GM19372 (cell line): Measurements from ENCODE around the gene MOGAT3.
"Not testable (repeated sequence)": the region's sequence is repeated elsewhere in the genome, so short reads cannot be mapped to it uniquely, and the experiment has no call there.

Experiments
- ATAC-seq: cut with Tn5 transposase; IDR thresholded peaks from one replicate; pipeline ENCODE4 v1.9.1; 2021; ENCODE audit warnings: mild to moderate bottlenecking, low read depth, moderate library complexity; ENCODE audit not compliant: unreplicated experiment

The MOGAT3 gene

GRCh38 chr7:101205901-101206664, 5.2 kb upstream of the MOGAT3 start:
- no peak for ATAC-seq

- ATAC-seq = not testable (repeated sequence)
Measured at GRCh38 chr7:101203740-101204738, 3.2 kb upstream of the MOGAT3 start.

DNA sequence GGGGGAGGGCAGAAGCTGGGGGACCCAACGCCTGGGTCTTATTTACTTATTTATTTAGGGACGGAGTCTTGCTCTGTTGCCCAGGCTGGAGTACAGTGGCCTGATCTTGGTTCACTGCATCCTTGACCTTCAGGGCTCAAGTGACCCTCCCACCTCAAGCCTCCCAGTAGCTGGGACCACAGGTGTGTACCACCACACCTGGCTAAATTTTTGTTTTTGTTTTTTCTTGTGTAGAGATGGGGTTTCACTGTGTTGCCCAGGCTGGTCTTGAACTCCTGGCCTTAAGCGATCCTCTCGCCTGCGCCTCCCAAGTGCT, 1.7 kb upstream of the MOGAT3 start:
- no peak for ATAC-seq

- no peak for ATAC-seq
Measured at GRCh38 chr7:101201695-101202602, 1.1 kb upstream of the MOGAT3 start.

DNA sequence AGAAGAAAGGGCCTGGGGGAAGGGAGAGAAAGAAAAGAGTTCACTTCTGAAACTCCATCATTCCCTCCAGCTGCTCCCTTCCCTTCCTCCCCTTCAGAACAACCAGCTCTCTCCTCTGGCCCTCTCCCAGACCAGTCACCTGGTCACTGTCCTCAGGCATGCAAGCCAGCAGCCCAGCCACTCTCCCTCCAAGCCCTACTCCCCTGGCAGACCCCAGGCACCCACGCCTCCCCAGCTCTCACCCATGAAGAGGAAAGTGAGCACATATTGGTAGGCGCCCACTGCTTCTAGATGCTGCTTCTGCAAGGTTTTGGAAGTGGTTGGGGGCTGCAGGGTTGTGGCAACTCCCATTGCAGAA, 353 bp downstream of the MOGAT3 start:
- ATAC-seq = no peak

- not testable (repeated sequence) for ATAC-seq
Measured at GRCh38 chr7:101199522-101199921, 1.3 kb downstream of the MOGAT3 start.

GRCh38 chr7:101198476-101198875, 2.4 kb downstream of the MOGAT3 start:
- ATAC-seq = no peak

- ATAC-seq = no peak
Measured at GRCh38 chr7:101197991-101198390, 2.8 kb downstream of the MOGAT3 start.

DNA sequence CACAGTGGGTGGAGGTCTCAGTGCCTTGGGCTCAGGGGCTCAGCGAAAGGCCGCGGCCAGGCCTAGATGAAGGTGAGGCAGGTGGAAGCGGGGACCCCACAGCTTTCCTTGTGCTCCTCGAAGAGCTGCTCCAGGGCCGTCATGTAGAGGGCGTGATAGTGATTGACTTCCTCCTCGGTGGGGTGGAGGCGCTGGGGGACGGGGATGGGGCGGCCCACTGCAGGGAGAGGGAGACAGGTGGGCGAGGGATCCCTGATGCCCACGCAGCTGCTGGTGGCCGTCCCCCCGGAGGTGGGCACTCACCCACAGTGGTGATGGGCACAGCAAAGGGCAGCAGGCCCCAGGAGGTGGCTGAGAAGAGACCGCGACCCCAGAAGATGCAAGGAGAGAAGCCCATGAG, 5.0 kb downstream of the MOGAT3 start:
- ATAC-seq = no peak

DNA sequence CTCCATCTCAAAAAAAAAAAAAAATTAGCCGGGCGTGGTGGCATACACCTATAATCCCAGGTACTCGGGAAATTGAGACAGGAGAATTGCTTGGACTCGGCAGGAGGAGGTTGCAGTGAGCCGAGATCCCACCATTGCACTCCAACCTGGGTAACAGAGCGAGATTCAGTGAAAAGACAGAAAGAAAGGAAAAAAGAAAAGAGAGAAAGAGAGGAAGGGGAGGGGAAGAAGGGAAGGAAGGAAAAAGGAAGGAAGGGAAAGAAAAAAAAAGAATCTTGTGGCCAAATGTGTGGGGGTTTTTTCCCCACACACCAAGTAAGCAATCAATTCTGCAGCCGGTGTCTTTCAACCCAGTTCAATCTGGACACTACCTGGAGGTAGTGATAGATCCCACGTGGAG, 11.7 kb downstream of the MOGAT3 start:
- no peak for ATAC-seq

DNA sequence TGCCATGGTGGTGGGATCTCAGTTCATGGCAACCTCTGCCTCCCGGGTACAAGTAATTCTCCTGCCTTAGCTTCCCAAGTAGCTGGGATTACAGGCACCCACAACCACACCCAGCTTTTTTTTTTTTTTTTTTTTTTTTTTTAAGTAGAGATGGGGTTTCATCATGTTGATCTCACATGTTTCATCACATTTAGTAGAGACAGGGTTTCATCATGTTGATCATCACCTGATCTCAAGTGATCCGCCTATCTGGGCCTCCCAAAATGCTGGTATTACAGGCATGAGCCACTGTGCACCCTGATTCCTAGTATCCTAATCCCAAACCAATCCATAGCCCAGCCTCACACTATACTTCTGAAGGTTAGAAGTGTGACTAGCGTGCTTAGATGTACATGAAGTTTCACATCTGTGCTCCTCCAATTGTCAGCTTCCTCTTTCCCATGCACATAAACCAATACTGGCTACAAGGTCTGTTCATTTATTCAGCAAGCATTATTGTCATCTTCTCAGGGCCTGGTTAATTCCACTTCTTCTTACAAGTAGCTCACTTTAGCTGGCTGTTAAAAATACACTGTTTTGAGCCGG, 13.9 kb downstream of the MOGAT3 start:
- ATAC-seq = no peak

- no peak for ATAC-seq
Measured at GRCh38 chr7:101186194-101186593, 14.6 kb downstream of the MOGAT3 start.

GRCh38 chr7:101185258-101185839, 15.5 kb downstream of the MOGAT3 start:
- no peak for ATAC-seq

DNA sequence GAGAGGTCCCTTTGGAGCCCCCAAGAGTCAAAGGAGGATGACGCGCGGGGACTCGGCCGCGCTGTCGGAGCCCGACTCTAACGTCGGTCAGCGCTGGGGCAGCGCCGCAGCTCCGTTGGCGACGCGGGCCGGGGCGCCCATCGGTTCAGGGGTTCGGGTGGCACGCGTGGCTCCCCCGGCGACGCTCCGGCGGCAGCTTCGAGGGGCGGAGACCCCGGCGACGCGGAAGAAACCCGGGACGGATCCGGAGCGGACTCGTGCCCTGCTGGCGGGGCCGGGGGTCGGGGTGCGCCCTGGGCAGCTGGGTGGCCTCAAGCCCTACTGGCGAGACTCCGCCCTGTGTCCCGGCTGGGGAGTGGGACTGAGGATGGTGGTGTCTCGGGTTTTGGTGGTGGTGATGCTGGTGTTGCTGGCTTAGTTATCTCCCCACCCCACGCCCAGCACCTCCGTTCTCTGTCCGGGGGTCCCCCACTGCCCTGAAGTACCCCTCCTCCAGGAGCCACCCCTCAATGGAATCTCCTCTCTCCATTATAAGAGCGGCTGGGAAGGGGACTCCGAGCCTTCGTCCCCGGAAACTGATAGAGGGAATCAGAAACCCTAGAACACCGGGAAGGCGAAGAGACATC, 20.6 kb downstream of the MOGAT3 start, which contains the start of gene NAT16:
Gene NAT16 (minus strand): TSS at position 164 of the 626 bp plus-strand sequence. CDS start 5,486 bp downstream, outside the sequence.
- ATAC-seq = no peak

- ATAC-seq = no peak
Measured at GRCh38 chr7:101179713-101180112, 21.1 kb downstream of the MOGAT3 start.

DNA sequence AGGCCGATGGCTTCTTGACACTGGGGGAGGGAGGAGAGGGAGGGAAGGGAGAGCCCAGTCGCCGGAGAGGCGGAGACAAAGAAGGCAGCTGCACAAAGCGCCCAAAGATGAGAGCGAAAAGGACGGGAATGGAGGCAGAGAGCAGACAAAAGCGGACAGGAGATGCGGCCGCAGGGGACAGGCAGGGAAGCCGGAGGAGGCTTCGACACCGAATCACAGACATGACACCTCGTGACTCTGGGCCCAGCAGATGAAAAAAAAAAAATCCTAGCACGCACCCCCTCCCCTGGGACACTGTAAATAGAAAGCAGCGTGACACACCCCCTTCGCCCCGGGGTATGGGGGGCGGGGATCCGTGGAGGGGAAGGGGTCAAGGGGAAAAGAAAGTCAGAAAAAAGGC, 21.7 kb downstream of the MOGAT3 start:
- ATAC-seq = no peak

DNA sequence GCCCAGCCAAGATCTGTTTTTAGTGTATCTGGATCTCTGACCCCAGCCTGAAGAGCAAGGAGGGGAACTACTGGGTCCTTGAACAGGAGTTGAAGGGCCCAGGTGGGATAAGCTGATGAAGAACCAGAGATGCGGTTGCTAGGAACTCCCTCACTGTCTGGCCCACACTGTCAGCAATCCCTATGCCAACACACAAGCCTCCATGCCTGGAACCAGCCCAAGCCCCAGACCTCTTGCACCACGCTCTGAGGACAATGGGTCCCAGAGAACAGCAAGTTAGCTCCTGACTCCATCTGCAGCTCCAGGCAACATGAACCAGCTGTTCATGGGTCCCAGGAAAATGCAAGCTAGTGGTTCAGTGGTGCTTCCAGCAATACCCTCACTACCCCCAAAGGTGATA, 23.2 kb downstream of the MOGAT3 start:
- ATAC-seq = no peak

GRCh38 chr7:101175664-101176063, 25.2 kb downstream of the MOGAT3 start:
- ATAC-seq = no peak

GRCh38 chr7:101174322-101174854, 26.4 kb downstream of the MOGAT3 start:
- no peak for ATAC-seq
